Erythroblast (primary cell): ENCODE measurements around the gene MCOLN2.

Experiments used
- GATA1 ChIP-seq: IDR thresholded peaks from 2 replicates; pipeline ENCODE4 v1.6.1; 2011; ENCODE audit warnings: low read depth, mild to moderate bottlenecking, control low read depth, low read length, moderate library complexity
- POLR2A ChIP-seq: IDR thresholded peaks from 2 replicates; pipeline ENCODE4 v1.6.1; 2011; ENCODE audit warnings: mild to moderate bottlenecking, low read length

- TF ChIP-seq POLR2A = no peak
- TF ChIP-seq GATA1 = no peak
Measured at GRCh38 chr1:84876353-84876752, 120.6 kb downstream of the MCOLN2 start.
